B cell (primary cell): ENCODE data around the gene ANKRD23.

Experiments used
- EZH2 ChIP-seq: IDR thresholded peaks from 2 replicates; pipeline ENCODE4 v1.6.1; 2012; ENCODE audit warnings: borderline replicate concordance, low read depth, mild to moderate bottlenecking, moderate library complexity, low read length; ENCODE audit not compliant: insufficient read depth, poor library complexity, severe bottlenecking
- TF ChIP-seq, protein P1 (sequence below): fragments of 200-600 bp; IDR thresholded peaks from one replicate; pipeline ENCODE4 v1.8.0; 2022; ENCODE audit warnings: antibody characterized with exemption, mild to moderate bottlenecking

DNA sequence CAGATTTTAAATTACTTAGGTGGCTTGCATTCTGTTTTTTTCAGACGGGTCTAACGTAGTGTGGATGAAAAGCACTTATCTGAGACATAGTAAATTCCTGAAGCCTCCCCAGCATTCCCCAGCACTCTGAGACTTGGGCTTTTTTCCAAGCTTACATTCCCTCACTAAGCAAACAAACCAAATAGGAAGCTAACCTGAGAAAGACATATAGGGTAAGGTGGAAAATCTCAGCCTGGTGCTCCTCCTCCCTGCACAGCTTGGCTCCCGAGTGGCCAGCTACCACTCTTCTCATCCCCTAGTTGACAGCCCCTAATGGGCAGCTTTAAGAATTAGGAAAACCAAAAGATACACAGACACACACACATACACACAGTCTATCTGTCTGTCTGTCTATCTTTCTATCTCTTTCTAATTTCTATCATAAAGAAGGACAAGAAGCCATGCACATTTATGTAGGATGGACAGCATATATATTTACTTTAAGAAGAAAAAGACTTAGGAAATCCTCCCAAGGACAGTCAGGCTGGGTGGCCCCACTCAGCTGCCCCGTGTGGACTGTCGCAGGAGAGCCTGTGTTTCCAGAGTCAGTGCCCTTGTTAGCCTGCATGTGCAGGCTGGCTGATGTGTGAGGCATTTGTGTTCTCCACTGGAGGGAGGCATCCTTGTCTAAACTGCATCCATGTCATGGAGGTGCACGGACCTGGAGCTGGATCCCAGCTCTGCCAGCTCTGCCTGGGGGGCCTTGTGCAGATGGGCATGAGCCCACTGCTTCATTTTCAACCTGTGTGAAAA is 19.5 kb downstream of the ANKRD23 start:
- TF ChIP-seq, protein P1, sequence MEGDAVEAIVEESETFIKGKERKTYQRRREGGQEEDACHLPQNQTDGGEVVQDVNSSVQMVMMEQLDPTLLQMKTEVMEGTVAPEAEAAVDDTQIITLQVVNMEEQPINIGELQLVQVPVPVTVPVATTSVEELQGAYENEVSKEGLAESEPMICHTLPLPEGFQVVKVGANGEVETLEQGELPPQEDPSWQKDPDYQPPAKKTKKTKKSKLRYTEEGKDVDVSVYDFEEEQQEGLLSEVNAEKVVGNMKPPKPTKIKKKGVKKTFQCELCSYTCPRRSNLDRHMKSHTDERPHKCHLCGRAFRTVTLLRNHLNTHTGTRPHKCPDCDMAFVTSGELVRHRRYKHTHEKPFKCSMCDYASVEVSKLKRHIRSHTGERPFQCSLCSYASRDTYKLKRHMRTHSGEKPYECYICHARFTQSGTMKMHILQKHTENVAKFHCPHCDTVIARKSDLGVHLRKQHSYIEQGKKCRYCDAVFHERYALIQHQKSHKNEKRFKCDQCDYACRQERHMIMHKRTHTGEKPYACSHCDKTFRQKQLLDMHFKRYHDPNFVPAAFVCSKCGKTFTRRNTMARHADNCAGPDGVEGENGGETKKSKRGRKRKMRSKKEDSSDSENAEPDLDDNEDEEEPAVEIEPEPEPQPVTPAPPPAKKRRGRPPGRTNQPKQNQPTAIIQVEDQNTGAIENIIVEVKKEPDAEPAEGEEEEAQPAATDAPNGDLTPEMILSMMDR = no peak
- no peak for TF ChIP-seq EZH2
